Liver (tissue), 3 donors: ENCODE measurements around the gene SKA1.

ENCODE experiments used
- EGR1 ChIP-seq, 2 donors: IDR thresholded peaks; 2 replicates each; pipeline ENCODE4 v1.6.1; 2016 to 2018; ENCODE audit warnings: antibody characterized with exemption in 2 of 2, low read depth in 2 of 2
- GABPA ChIP-seq, 2 donors: IDR thresholded peaks in 1 of 2; conservative IDR thresholded peaks in 1 of 2; 2 replicates each; pipeline ENCODE4 v1.6.1; 2016; ENCODE audit warnings: antibody characterized with exemption in 2 of 2, mild to moderate bottlenecking in 1 of 2, moderate library complexity in 1 of 2
- JUND ChIP-seq, 2 donors: IDR thresholded peaks; 2 replicates each; pipeline ENCODE4 v1.6.1; 2016; ENCODE audit warnings: antibody characterized with exemption in 2 of 2
- RAD21 ChIP-seq, 2 donors: IDR thresholded peaks; 2 replicates each; pipeline ENCODE4 v1.6.1; 2016; ENCODE audit warnings: antibody characterized with exemption in 2 of 2, mild to moderate bottlenecking in 2 of 2
- RXRA ChIP-seq, 2 donors: IDR thresholded peaks; 2 replicates each; pipeline ENCODE4 v1.6.1; 2017 to 2018; ENCODE audit warnings: antibody characterized with exemption in 2 of 2, mild to moderate bottlenecking in 1 of 2
- SP1 ChIP-seq: IDR thresholded peaks from 2 replicates; pipeline ENCODE4 v1.6.1; 2018; ENCODE audit warnings: antibody characterized with exemption, mild to moderate bottlenecking
- YY1 ChIP-seq: IDR thresholded peaks from 2 replicates; pipeline ENCODE4 v1.6.1; 2016; ENCODE audit warnings: antibody characterized with exemption, mild to moderate bottlenecking
- TF ChIP-seq, protein P1 (sequence below): fragments of 150-350 bp; IDR thresholded peaks from 2 replicates; pipeline ENCODE4 v1.5.1; 2017; ENCODE audit warnings: improper control_type of control experiment, low read depth, low read length; ENCODE audit not compliant: missing input control
- TF ChIP-seq, protein P2 (sequence below): IDR thresholded peaks from 2 replicates; pipeline ENCODE4 v1.6.1; 2016; ENCODE audit warnings: antibody characterized with exemption, mild to moderate bottlenecking
- TF ChIP-seq, protein P3 (sequence below): IDR thresholded peaks from 2 replicates; pipeline ENCODE4 v1.6.1; 2016; ENCODE audit warnings: antibody characterized with exemption
- TF ChIP-seq, protein P4 (sequence below): IDR thresholded peaks from 2 replicates; pipeline ENCODE4 v1.6.1; 2016; ENCODE audit warnings: antibody characterized with exemption
- TF ChIP-seq, protein P5 (sequence below): IDR thresholded peaks from 2 replicates; pipeline ENCODE4 v1.6.1; 2016; ENCODE audit warnings: antibody characterized with exemption
- donor health status: healthy.
- donor health status: healthy.

DNA sequence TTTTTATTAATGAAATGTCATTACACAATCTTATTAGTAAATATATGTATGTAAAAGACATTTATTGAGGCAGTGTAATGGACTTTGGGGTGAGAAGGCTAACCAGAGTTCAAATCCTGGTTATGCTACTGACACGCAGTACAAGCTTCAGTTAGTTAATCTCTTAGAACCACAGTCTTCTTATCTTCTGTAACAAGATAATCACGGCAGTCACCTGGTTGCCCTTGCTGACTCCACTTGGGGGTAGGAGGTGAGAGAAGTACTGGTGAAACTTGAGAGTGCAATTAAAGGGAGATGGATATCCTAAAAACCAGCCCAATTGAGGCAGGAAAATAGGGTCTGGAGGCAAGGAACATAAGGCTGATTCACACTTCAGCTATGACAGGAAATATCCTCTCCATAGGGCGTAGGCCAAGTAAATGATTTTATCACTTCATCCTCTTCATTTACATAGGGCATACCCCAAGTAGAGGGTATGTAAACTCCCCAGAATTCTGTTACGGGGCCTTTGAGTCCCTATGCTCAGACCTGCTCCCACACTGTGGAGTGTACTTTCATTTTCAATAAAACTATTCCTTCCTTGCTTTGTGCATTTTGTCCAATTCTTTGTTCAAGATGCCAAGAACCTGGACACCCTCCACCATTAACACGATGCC, 21.3 kb downstream of the SKA1 start:
- TF ChIP-seq, protein P1, sequence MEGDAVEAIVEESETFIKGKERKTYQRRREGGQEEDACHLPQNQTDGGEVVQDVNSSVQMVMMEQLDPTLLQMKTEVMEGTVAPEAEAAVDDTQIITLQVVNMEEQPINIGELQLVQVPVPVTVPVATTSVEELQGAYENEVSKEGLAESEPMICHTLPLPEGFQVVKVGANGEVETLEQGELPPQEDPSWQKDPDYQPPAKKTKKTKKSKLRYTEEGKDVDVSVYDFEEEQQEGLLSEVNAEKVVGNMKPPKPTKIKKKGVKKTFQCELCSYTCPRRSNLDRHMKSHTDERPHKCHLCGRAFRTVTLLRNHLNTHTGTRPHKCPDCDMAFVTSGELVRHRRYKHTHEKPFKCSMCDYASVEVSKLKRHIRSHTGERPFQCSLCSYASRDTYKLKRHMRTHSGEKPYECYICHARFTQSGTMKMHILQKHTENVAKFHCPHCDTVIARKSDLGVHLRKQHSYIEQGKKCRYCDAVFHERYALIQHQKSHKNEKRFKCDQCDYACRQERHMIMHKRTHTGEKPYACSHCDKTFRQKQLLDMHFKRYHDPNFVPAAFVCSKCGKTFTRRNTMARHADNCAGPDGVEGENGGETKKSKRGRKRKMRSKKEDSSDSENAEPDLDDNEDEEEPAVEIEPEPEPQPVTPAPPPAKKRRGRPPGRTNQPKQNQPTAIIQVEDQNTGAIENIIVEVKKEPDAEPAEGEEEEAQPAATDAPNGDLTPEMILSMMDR: no peak
- no peak for TF ChIP-seq SP1
- TF ChIP-seq, protein P2, sequence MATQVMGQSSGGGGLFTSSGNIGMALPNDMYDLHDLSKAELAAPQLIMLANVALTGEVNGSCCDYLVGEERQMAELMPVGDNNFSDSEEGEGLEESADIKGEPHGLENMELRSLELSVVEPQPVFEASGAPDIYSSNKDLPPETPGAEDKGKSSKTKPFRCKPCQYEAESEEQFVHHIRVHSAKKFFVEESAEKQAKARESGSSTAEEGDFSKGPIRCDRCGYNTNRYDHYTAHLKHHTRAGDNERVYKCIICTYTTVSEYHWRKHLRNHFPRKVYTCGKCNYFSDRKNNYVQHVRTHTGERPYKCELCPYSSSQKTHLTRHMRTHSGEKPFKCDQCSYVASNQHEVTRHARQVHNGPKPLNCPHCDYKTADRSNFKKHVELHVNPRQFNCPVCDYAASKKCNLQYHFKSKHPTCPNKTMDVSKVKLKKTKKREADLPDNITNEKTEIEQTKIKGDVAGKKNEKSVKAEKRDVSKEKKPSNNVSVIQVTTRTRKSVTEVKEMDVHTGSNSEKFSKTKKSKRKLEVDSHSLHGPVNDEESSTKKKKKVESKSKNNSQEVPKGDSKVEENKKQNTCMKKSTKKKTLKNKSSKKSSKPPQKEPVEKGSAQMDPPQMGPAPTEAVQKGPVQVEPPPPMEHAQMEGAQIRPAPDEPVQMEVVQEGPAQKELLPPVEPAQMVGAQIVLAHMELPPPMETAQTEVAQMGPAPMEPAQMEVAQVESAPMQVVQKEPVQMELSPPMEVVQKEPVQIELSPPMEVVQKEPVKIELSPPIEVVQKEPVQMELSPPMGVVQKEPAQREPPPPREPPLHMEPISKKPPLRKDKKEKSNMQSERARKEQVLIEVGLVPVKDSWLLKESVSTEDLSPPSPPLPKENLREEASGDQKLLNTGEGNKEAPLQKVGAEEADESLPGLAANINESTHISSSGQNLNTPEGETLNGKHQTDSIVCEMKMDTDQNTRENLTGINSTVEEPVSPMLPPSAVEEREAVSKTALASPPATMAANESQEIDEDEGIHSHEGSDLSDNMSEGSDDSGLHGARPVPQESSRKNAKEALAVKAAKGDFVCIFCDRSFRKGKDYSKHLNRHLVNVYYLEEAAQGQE: no peak
- TF ChIP-seq EGR1 (IDR thresholded peaks at IDR 0.05; ENCODE audit: low read depth in 2 of 2): no peak
- TF ChIP-seq GABPA (IDR thresholded peaks at IDR 0.05 in 1 of 2, conservative IDR thresholded peaks at IDR 0.05 in 1 of 2): no peak
- no peak for TF ChIP-seq JUND (IDR thresholded peaks at IDR 0.05)
- TF ChIP-seq YY1: no peak
- TF ChIP-seq RXRA (IDR thresholded peaks at IDR 0.05): no peak
- TF ChIP-seq, protein P3, sequence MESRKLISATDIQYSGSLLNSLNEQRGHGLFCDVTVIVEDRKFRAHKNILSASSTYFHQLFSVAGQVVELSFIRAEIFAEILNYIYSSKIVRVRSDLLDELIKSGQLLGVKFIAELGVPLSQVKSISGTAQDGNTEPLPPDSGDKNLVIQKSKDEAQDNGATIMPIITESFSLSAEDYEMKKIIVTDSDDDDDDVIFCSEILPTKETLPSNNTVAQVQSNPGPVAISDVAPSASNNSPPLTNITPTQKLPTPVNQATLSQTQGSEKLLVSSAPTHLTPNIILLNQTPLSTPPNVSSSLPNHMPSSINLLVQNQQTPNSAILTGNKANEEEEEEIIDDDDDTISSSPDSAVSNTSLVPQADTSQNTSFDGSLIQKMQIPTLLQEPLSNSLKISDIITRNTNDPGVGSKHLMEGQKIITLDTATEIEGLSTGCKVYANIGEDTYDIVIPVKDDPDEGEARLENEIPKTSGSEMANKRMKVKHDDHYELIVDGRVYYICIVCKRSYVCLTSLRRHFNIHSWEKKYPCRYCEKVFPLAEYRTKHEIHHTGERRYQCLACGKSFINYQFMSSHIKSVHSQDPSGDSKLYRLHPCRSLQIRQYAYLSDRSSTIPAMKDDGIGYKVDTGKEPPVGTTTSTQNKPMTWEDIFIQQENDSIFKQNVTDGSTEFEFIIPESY: no peak
- TF ChIP-seq RAD21 (IDR thresholded peaks at IDR 0.05): no peak
- TF ChIP-seq, protein P4, sequence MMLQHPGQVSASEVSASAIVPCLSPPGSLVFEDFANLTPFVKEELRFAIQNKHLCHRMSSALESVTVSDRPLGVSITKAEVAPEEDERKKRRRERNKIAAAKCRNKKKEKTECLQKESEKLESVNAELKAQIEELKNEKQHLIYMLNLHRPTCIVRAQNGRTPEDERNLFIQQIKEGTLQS: no peak
- TF ChIP-seq, protein P5, sequence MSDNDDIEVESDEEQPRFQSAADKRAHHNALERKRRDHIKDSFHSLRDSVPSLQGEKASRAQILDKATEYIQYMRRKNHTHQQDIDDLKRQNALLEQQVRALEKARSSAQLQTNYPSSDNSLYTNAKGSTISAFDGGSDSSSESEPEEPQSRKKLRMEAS: no peak
